GM12878 (cell line): ENCODE data around the gene SLC38A9. TPM values are rescaled to one million over a fixed set of nuclear protein-coding genes. Genes with fewer than 3 reads are reported as not detected.
A peak's percentile ranks its signal among the peaks of the same experiment; 100 is the strongest.

Source experiments
- CREM ChIP-seq: IDR thresholded peaks from 2 replicates; pipeline ENCODE4 v1.6.1; 2014; ENCODE audit warnings: antibody characterized with exemption, low read depth
- EP300 ChIP-seq, 2 experiments: fragments of 150-350 bp in 1 of 2; IDR thresholded peaks; 2 replicates each; pipeline ENCODE4 v1.6.1; 2011 to 2012; ENCODE audit warnings: low read depth in 2 of 2, low read length in 2 of 2, borderline replicate concordance in 1 of 2, improper control_type of control experiment in 1 of 2, inconsistent platforms in 1 of 2; ENCODE audit not compliant: control insufficient read depth in 1 of 2
- HCFC1 ChIP-seq: fragments of 150-350 bp; IDR thresholded peaks from 2 replicates; pipeline ENCODE4 v1.6.1; 2014; ENCODE audit warnings: low read length
- HDAC2 ChIP-seq: fragments of 200-600 bp; sonication (generic); IDR thresholded peaks from 2 replicates; pipeline ENCODE4 v1.6.1; 2017
- KAT2A ChIP-seq: conservative IDR thresholded peaks from 2 replicates; pipeline ENCODE4 v1.6.1; 2011; ENCODE audit warnings: low read depth, low read length; ENCODE audit not compliant: control insufficient read depth
- NBN ChIP-seq: fragments of 450-650 bp; IDR thresholded peaks from 2 replicates; pipeline ENCODE4 v1.6.1; 2016
- NRF1 ChIP-seq: conservative IDR thresholded peaks from 2 replicates; pipeline ENCODE4 v1.6.1; 2011; ENCODE audit warnings: mild to moderate bottlenecking, low read depth, low read length, improper control_type of control experiment
- PML ChIP-seq: IDR thresholded peaks from 2 replicates; pipeline ENCODE4 v1.6.1; 2012; ENCODE audit warnings: low read length, inconsistent platforms
- SMARCA5 ChIP-seq: fragments of 450-650 bp; IDR thresholded peaks from 2 replicates; pipeline ENCODE4 v1.6.1; 2017; ENCODE audit warnings: mild to moderate bottlenecking
- SREBF2 ChIP-seq: IDR thresholded peaks from 2 replicates; pipeline ENCODE4 v1.6.1; 2012; ENCODE audit warnings: mild to moderate bottlenecking, low read length
- TAF1 ChIP-seq: IDR thresholded peaks from 2 replicates; pipeline ENCODE4 v1.6.1; 2011; ENCODE audit warnings: mild to moderate bottlenecking, low read depth, low read length, borderline replicate concordance
- TARDBP ChIP-seq: IDR thresholded peaks from 2 replicates; pipeline ENCODE4 v1.6.1; 2016; ENCODE audit warnings: borderline replicate concordance
- TCF12 ChIP-seq: IDR thresholded peaks from 2 replicates; pipeline ENCODE4 v1.6.1; 2011; ENCODE audit warnings: low read depth, mild to moderate bottlenecking, low read length
- ZBED1 ChIP-seq: IDR thresholded peaks from 2 replicates; pipeline ENCODE4 v1.6.1; 2016; ENCODE audit warnings: borderline replicate concordance
- polyA plus RNA-seq, 11 experiments: library from polyadenylated mRNA; depleted of rRNA in 4 of 11; unstranded in 6 of 11; stranded (reverse) in 5 of 11; fragments of >200 nt; fragmentation: Nextera tagmentation in 4 of 11; fragmentation: Illumina TruSeq in 1 of 11; extraction: Ambion mirVana in 4 of 11; extraction: Trizol in 1 of 11; gene quantifications; 1 replicate in 1 of 11; 2 replicates in 10 of 11; pipeline versions ENCODE4 v1.2.1 to v1.2.3, GENCODE V29; 2011 to 2016; ENCODE audit warnings: inconsistent platforms in 2 of 11, missing spikeins in 2 of 11, low read depth in 1 of 11
- total RNA-seq, 4 experiments: library from RNA; depleted of rRNA in 3 of 4; stranded (reverse); fragments of >200 nt in 3 of 4; fragmentation: Illumina TruSeq in 1 of 4; extraction: Trizol in 1 of 4; gene quantifications; 2 replicates each; pipeline versions ENCODE4 v1.2.1 to v1.2.3, GENCODE V29; 2013 to 2021
- TF ChIP-seq, protein P1 (sequence below): fragments of 450-650 bp; formaldehyde crosslinking; IDR thresholded peaks from 2 replicates; pipeline ENCODE4 v1.4.0; 2020; ENCODE audit warnings: mild to moderate bottlenecking, moderate library complexity
- TF ChIP-seq, protein P2 (sequence below): fragments of 150-350 bp; IDR thresholded peaks from 2 replicates; pipeline ENCODE4 v1.6.1; 2016; ENCODE audit warnings: low read depth, low read length
- TF ChIP-seq, protein P3 (sequence below): fragments of 450-650 bp; IDR thresholded peaks from 2 replicates; pipeline ENCODE4 v1.6.1; 2016; ENCODE audit warnings: mild to moderate bottlenecking
- TF ChIP-seq, protein P4 (sequence below): IDR thresholded peaks from 2 replicates; pipeline ENCODE4 v1.6.1; 2012; ENCODE audit warnings: low read depth, low read length, improper control_type of control experiment
- TF ChIP-seq, protein P5 (sequence below): fragments of 450-650 bp; conservative IDR thresholded peaks from 2 replicates; pipeline ENCODE4 v1.6.1; 2017; ENCODE audit warnings: mild to moderate bottlenecking, moderate library complexity

SLC38A9 gene
- total and polyA plus RNA-seq, 10 of the 15 experiments (the other 5 are each of a cell fraction or from before 2014, with no cell fraction given), result 8.5 to 35.1 (median 23.0) TPM

DNA sequence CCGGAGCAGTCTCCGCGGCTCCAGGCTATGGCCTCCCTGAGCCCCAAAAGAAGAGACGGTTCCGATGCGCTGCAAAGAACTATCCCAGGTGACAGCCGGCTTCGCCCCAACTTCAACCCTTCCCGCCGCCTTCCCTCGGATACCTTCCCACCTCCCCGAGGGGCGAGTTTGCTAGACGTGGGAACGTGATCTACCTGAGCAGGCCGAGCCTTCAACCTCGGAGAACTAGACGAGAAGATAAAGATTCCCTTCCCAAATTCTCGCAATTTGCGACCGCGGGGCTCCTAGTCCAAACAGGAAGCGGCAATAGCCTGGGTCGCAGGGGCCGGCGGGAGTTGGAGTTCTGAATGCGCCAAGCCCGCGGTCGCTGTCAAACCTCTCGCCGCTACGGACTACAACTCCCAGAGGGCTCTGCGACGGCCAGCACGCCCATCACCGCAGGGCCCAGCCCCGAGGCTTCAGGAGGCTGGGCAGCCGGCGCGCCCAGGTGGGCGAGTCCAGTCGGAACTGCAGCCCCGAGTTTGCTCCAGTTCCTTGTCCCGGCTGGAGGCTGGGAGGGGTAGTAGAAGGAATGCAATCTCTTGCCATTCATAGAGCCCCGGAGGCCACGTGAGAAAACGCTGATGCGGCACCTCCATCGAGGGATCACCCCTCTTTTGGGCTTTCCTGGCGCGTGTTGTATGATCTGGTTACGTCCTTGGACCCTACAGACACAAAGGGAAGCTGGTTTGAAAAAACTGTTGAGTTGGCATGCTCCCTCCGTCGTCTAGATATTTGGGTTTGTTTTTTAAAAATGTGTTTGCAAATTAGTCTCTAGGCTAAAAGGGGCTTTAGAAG is at the start of gene SLC38A9 (continued):
- TF ChIP-seq, protein P1, sequence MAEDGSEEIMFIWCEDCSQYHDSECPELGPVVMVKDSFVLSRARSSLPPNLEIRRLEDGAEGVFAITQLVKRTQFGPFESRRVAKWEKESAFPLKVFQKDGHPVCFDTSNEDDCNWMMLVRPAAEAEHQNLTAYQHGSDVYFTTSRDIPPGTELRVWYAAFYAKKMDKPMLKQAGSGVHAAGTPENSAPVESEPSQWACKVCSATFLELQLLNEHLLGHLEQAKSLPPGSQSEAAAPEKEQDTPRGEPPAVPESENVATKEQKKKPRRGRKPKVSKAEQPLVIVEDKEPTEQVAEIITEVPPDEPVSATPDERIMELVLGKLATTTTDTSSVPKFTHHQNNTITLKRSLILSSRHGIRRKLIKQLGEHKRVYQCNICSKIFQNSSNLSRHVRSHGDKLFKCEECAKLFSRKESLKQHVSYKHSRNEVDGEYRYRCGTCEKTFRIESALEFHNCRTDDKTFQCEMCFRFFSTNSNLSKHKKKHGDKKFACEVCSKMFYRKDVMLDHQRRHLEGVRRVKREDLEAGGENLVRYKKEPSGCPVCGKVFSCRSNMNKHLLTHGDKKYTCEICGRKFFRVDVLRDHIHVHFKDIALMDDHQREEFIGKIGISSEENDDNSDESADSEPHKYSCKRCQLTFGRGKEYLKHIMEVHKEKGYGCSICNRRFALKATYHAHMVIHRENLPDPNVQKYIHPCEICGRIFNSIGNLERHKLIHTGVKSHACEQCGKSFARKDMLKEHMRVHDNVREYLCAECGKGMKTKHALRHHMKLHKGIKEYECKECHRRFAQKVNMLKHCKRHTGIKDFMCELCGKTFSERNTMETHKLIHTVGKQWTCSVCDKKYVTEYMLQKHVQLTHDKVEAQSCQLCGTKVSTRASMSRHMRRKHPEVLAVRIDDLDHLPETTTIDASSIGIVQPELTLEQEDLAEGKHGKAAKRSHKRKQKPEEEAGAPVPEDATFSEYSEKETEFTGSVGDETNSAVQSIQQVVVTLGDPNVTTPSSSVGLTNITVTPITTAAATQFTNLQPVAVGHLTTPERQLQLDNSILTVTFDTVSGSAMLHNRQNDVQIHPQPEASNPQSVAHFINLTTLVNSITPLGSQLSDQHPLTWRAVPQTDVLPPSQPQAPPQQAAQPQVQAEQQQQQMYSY (CRISPR knock-in tag), result no peak
- TF ChIP-seq, protein P2, sequence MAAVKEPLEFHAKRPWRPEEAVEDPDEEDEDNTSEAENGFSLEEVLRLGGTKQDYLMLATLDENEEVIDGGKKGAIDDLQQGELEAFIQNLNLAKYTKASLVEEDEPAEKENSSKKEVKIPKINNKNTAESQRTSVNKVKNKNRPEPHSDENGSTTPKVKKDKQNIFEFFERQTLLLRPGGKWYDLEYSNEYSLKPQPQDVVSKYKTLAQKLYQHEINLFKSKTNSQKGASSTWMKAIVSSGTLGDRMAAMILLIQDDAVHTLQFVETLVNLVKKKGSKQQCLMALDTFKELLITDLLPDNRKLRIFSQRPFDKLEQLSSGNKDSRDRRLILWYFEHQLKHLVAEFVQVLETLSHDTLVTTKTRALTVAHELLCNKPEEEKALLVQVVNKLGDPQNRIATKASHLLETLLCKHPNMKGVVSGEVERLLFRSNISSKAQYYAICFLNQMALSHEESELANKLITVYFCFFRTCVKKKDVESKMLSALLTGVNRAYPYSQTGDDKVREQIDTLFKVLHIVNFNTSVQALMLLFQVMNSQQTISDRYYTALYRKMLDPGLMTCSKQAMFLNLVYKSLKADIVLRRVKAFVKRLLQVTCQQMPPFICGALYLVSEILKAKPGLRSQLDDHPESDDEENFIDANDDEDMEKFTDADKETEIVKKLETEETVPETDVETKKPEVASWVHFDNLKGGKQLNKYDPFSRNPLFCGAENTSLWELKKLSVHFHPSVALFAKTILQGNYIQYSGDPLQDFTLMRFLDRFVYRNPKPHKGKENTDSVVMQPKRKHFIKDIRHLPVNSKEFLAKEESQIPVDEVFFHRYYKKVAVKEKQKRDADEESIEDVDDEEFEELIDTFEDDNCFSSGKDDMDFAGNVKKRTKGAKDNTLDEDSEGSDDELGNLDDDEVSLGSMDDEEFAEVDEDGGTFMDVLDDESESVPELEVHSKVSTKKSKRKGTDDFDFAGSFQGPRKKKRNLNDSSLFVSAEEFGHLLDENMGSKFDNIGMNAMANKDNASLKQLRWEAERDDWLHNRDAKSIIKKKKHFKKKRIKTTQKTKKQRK, result no peak
- TF ChIP-seq, protein P3, sequence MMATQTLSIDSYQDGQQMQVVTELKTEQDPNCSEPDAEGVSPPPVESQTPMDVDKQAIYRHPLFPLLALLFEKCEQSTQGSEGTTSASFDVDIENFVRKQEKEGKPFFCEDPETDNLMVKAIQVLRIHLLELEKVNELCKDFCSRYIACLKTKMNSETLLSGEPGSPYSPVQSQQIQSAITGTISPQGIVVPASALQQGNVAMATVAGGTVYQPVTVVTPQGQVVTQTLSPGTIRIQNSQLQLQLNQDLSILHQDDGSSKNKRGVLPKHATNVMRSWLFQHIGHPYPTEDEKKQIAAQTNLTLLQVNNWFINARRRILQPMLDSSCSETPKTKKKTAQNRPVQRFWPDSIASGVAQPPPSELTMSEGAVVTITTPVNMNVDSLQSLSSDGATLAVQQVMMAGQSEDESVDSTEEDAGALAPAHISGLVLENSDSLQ, result peak; percentile 95
- TF ChIP-seq SMARCA5, result no peak
- peak; percentile 96 for TF ChIP-seq HCFC1
- no peak for TF ChIP-seq KAT2A
- no peak for TF ChIP-seq HDAC2
- TF ChIP-seq ZBED1, result no peak
- TF ChIP-seq, protein P4, sequence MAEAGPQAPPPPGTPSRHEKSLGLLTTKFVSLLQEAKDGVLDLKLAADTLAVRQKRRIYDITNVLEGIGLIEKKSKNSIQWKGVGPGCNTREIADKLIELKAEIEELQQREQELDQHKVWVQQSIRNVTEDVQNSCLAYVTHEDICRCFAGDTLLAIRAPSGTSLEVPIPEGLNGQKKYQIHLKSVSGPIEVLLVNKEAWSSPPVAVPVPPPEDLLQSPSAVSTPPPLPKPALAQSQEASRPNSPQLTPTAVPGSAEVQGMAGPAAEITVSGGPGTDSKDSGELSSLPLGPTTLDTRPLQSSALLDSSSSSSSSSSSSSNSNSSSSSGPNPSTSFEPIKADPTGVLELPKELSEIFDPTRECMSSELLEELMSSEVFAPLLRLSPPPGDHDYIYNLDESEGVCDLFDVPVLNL, result no peak
- TF ChIP-seq TAF1, result no peak
- TF ChIP-seq SREBF2, result no peak
- no peak for TF ChIP-seq NRF1
- no peak for TF ChIP-seq NBN
- TF ChIP-seq PML, result peak; percentile 68; the same call in 1 of the 2 replicates
- TF ChIP-seq TCF12, result peak; percentile 18; the same call in 1 of the 2 replicates
- peak; percentile 49 for TF ChIP-seq CREM
- peak; percentile 47; the same call in 1 of the 2 replicates for TF ChIP-seq TARDBP
- TF ChIP-seq, protein P5, sequence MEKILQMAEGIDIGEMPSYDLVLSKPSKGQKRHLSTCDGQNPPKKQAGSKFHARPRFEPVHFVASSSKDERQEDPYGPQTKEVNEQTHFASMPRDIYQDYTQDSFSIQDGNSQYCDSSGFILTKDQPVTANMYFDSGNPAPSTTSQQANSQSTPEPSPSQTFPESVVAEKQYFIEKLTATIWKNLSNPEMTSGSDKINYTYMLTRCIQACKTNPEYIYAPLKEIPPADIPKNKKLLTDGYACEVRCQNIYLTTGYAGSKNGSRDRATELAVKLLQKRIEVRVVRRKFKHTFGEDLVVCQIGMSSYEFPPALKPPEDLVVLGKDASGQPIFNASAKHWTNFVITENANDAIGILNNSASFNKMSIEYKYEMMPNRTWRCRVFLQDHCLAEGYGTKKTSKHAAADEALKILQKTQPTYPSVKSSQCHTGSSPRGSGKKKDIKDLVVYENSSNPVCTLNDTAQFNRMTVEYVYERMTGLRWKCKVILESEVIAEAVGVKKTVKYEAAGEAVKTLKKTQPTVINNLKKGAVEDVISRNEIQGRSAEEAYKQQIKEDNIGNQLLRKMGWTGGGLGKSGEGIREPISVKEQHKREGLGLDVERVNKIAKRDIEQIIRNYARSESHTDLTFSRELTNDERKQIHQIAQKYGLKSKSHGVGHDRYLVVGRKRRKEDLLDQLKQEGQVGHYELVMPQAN, result peak; percentile 54
- no peak for TF ChIP-seq EP300 (IDR thresholded peaks at IDR 0.05; ENCODE audit: borderline replicate concordance in 1 of 2, control insufficient read depth in 1 of 2, low read depth in 2 of 2, low read length in 2 of 2)
